Measurements from ENCODE around the gene PDE9A.

The PDE9A gene

DNA sequence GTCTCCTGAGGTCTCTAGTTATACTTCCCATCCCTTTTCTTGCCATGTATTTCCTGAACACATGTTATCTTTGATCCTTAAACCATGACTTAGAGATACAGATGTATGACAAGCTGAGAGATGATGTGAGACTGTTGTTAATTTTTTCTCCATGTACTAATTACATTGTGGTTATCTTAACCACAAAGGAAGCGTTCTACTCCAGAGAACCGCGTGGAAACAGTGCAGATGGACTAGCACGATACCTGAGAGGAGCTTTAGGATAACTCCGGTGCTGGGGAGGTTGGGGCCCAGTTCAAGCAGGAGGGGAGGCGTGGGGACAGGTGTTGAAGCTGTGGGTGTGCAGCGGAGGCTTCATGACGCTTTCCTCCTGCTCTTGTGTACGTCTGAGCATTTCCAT is 17.5 kb downstream of the PDE9A start:
- H3K79me1 ChIP-seq (ENCODE audit: low read length) = no peaks in the 10 kb centered on the region
- no CpG with 5 or more reads among the region's 9 CpGs for WGBS (ENCODE audit: extremely low coverage, insufficient coverage, insufficient read length)
- DNase-seq = no peak

DNA sequence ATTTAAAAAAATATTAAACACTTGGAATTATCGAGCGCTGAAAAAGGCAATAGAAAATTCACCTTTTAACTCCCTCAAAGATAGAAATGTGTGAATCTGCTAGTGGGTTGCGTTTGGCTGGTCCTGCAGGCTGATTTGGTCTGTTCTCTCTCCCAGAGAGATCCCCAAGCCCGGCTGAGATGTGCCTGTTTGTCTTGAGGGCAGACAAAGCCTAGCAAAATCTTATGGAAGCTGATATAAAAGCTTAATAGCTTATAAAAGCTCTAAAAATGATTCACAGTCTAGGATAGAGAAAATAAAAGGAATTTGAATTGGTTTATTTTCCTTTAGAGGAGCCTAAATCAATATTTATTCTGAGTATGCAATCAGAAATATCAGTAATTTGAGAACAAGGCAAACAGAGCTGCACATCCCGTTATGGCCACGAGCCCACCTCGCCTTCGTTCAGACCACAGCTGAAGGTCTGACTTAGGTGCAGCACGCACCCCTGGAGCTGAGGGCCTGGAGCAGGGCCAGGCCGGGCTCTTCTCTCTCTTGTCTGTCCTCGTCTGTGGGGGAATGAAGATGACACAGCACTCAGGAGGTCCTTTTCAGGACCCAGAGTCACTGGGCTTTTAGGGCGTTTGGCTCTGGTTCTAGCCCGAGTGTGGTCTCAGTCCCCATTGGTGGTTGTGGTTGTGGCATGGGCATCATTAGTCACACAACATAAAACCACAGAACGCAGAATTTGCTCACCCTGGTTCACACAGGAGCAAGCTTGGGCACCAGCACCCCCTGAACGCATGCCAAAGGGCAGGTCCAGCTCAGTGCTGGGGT is 18.6 kb downstream of the PDE9A start:
- no peak for DNase-seq
- Histone ChIP-seq H4K91ac (ENCODE audit: low read depth, low read length) (no peak overlapping the region), H2AFZ (ENCODE audit: insufficient read depth, low read length, poor library complexity) (no peak overlapping the region), H3K79me1 (ENCODE audit: low read length) (no peaks in the 10 kb centered on the region), H3K4me1 (ENCODE audit: control insufficient read depth in 1 of 2, insufficient read depth in 2 of 2, low read length in 2 of 2) (peaks cover 10 to 11% of the 10 kb centered on the region in 2 experiments), H3K23ac (ENCODE audit: low read length) (no peak overlapping the region), H4K8ac (ENCODE audit: low read depth, low read length) (no peak overlapping the region), H3K27me3 (ENCODE audit: insufficient read depth, low read length) (no peaks in the 10 kb centered on the region), H2AK5ac (ENCODE audit: low read length) (no peak overlapping the region), H2BK12ac (ENCODE audit: low read length) (no peak overlapping the region), H4K12ac (ENCODE audit: low read depth, low read length) (no peak overlapping the region), H2BK120ac (ENCODE audit: insufficient read depth, low read length, poor library complexity) (no peak overlapping the region), H3K18ac (ENCODE audit: low read length) (no peak overlapping the region), H3K4ac (ENCODE audit: low read depth, low read length) (no peak overlapping the region), H3K36me3 (ENCODE audit: control insufficient read depth in 1 of 2, insufficient read depth in 2 of 2, low read length in 2 of 2) (peaks cover 2 to 7% of the 10 kb centered on the region in 2 experiments), H3K27ac (ENCODE audit: low read depth, low read length) (no peak overlapping the region), H3K4me2 (ENCODE audit: low read length) (no peak overlapping the region), H3K9ac (ENCODE audit: low read length) (no peak overlapping the region), H3K79me2 (ENCODE audit: control insufficient read depth, insufficient read depth, low read length, poor library complexity) (no peaks in the 10 kb centered on the region), H3K9me3 (ENCODE audit: insufficient read depth, low read depth, low read length) (no peaks in the 10 kb centered on the region), H3K14ac (ENCODE audit: low read length) (no peak overlapping the region), H2BK5ac (ENCODE audit: low read depth, low read length, poor library complexity) (no peak overlapping the region), H3K4me3 (ENCODE audit: low read depth, low read length) (no peak overlapping the region)
- no CpG with 5 or more reads among the region's 15 CpGs for WGBS (ENCODE audit: extremely low coverage, insufficient coverage, insufficient read length)

More for the DNA sequence above, 17.5 kb downstream of the PDE9A start:
- no peak overlapping the region for H2AFZ ChIP-seq (ENCODE audit: insufficient read depth, low read length, poor library complexity)
- no peak overlapping the region for H3K4ac ChIP-seq (ENCODE audit: low read depth, low read length)
- H3K27ac ChIP-seq (ENCODE audit: low read depth, low read length) = no peak overlapping the region
- no peak overlapping the region for H3K4me2 ChIP-seq (ENCODE audit: low read length)
- no peak overlapping the region for H2BK5ac ChIP-seq (ENCODE audit: low read depth, low read length, poor library complexity)
- H3K79me2 ChIP-seq (ENCODE audit: control insufficient read depth, insufficient read depth, low read length, poor library complexity) = no peaks in the 10 kb centered on the region
- no peak overlapping the region for H2BK12ac ChIP-seq (ENCODE audit: low read length)
- H2BK120ac ChIP-seq (ENCODE audit: insufficient read depth, low read length, poor library complexity) = no peak overlapping the region
- peaks cover 2 to 7% of the 10 kb centered on the region in 2 experiments for H3K36me3 ChIP-seq (ENCODE audit: control insufficient read depth in 1 of 2, insufficient read depth in 2 of 2, low read length in 2 of 2)
- H3K4me3 ChIP-seq (ENCODE audit: low read depth, low read length) = no peak overlapping the region
- no peak overlapping the region for H2AK5ac ChIP-seq (ENCODE audit: low read length)
- H4K91ac ChIP-seq (ENCODE audit: low read depth, low read length) = no peak overlapping the region
- H4K8ac ChIP-seq (ENCODE audit: low read depth, low read length) = no peak overlapping the region
- no peaks in the 10 kb centered on the region for H3K27me3 ChIP-seq (ENCODE audit: insufficient read depth, low read length)
- no peak overlapping the region for H3K18ac ChIP-seq (ENCODE audit: low read length)
- H3K14ac ChIP-seq (ENCODE audit: low read length) = no peak overlapping the region
- peaks cover 2% of the 10 kb centered on the region for H3K9me3 ChIP-seq (ENCODE audit: insufficient read depth, low read depth, low read length)
- H3K9ac ChIP-seq (ENCODE audit: low read length) = no peak overlapping the region
- no peak overlapping the region for H3K23ac ChIP-seq (ENCODE audit: low read length)
- H4K12ac ChIP-seq (ENCODE audit: low read depth, low read length) = no peak overlapping the region
- H3K4me1 ChIP-seq (ENCODE audit: control insufficient read depth in 1 of 2, insufficient read depth in 2 of 2, low read length in 2 of 2) = peaks cover 10 to 11% of the 10 kb centered on the region in 2 experiments

DNA sequence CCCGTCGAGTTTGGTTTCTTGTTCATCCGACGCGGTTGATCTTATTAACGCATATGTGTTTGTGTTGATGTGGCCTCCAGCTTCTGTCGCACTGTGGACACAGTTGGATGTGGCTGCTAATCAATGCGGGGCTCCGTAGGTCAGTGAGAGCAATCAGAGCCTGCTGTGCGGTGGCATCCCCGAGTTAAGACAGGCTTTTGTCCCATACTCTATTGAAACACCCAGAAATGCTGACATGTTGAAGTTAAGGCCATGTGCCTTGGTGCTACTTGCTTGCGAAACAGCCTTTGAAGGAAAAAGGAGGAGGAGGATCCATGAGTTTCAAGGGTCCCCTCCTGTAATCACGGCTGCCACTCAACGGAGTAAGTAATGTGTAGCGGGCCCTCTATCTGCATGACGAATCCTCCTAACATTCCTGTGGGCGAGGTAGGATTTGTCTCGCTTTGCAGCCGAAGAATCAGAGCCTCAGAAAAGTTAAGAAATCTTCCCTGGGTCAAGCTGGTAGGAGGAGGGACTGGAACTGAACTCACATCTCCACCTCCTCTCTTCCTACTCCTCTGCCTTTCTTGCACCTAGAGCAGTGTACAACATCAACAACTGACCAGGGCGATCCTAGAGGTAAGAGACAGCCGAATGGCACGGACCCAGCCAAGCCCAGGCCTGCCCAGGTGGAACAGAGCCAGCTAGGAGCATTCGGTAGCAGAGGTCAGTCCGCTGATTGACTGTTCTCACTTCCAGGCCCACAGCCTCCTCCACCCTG is 19.5 kb downstream of the PDE9A start:
- WGBS (ENCODE audit: extremely low coverage, insufficient coverage, insufficient read length) = no CpG with 5 or more reads among the region's 24 CpGs
- Histone ChIP-seq H3K4ac (ENCODE audit: low read depth, low read length) (no peak overlapping the region), H3K27ac (ENCODE audit: low read depth, low read length) (no peak overlapping the region), H3K27me3 (ENCODE audit: insufficient read depth, low read length) (no peaks in the 10 kb centered on the region), H3K36me3 (ENCODE audit: control insufficient read depth in 1 of 2, insufficient read depth in 2 of 2, low read length in 2 of 2) (peaks cover 2 to 7% of the 10 kb centered on the region in 2 experiments), H2BK5ac (ENCODE audit: low read depth, low read length, poor library complexity) (no peak overlapping the region), H2AFZ (ENCODE audit: insufficient read depth, low read length, poor library complexity) (no peak overlapping the region), H3K4me3 (ENCODE audit: low read depth, low read length) (no peak overlapping the region), H4K8ac (ENCODE audit: low read depth, low read length) (no peak overlapping the region), H3K18ac (ENCODE audit: low read length) (no peak overlapping the region), H2BK12ac (ENCODE audit: low read length) (no peak overlapping the region), H3K79me2 (ENCODE audit: control insufficient read depth, insufficient read depth, low read length, poor library complexity) (no peaks in the 10 kb centered on the region), H3K79me1 (ENCODE audit: low read length) (no peaks in the 10 kb centered on the region), H3K23ac (ENCODE audit: low read length) (no peak overlapping the region), H2BK120ac (ENCODE audit: insufficient read depth, low read length, poor library complexity) (no peak overlapping the region), H3K4me1 (ENCODE audit: control insufficient read depth in 1 of 2, insufficient read depth in 2 of 2, low read length in 2 of 2) (peaks cover 13% of the 10 kb centered on the region in 2 experiments), H3K14ac (ENCODE audit: low read length) (no peak overlapping the region), H3K9ac (ENCODE audit: low read length) (no peak overlapping the region), H3K4me2 (ENCODE audit: low read length) (no peak overlapping the region), H4K91ac (ENCODE audit: low read depth, low read length) (no peak overlapping the region), H4K12ac (ENCODE audit: low read depth, low read length) (no peak overlapping the region), H2AK5ac (ENCODE audit: low read length) (no peak overlapping the region), H3K9me3 (ENCODE audit: insufficient read depth, low read depth, low read length) (no peaks in the 10 kb centered on the region)
- peak; percentile 11 to 52 for DNase-seq

DNA sequence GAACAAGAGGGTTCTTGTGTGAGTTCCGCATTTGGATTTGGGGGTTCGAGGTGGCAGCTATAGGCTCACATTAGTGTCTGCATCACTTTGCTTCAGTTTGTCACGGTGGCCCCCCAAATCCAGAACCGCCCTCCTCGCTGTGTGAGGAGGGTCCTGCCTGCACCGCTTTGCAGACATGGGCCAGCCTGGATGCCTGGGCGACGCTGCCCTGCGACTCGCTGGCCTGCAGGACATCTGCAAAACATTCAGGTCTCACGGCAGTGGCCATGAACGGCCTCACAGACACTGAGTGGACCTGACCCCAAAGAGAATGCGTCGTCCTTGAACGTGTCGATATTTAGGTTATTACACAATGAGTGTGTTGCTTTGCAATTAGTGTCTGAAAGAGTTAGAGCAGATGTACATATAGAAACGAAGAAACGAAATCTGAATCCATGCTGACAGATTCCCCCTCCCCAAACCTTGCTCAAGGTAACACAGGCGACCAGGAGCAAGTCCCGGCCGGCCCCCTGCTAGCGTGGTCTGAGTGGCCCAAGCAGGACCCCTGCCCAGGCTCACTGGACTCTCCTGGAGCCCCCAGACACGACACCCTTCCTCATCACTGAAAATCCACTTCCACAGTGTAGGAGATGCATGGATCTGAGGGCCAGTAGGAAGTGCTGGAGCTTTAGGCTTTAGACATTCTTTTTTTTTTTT is 20.4 kb downstream of the PDE9A start:
- Histone ChIP-seq H3K79me2 (ENCODE audit: control insufficient read depth, insufficient read depth, low read length, poor library complexity) (no peaks in the 10 kb centered on the region), H3K9ac (ENCODE audit: low read length) (no peak overlapping the region), H2BK5ac (ENCODE audit: low read depth, low read length, poor library complexity) (no peak overlapping the region), H3K4me1 (ENCODE audit: control insufficient read depth in 1 of 2, insufficient read depth in 2 of 2, low read length in 2 of 2) (peaks cover 16% of the 10 kb centered on the region in 2 experiments), H3K4me3 (ENCODE audit: low read depth, low read length) (no peak overlapping the region), H3K36me3 (ENCODE audit: control insufficient read depth in 1 of 2, insufficient read depth in 2 of 2, low read length in 2 of 2) (peaks cover 2 to 7% of the 10 kb centered on the region in 2 experiments), H2AK5ac (ENCODE audit: low read length) (no peak overlapping the region), H3K23ac (ENCODE audit: low read length) (no peak overlapping the region), H4K8ac (ENCODE audit: low read depth, low read length) (no peak overlapping the region), H2BK12ac (ENCODE audit: low read length) (no peak overlapping the region), H3K14ac (ENCODE audit: low read length) (no peak overlapping the region), H3K18ac (ENCODE audit: low read length) (no peak overlapping the region), H3K4ac (ENCODE audit: low read depth, low read length) (no peak overlapping the region), H3K9me3 (ENCODE audit: insufficient read depth, low read depth, low read length) (no peaks in the 10 kb centered on the region), H2BK120ac (ENCODE audit: insufficient read depth, low read length, poor library complexity) (no peak overlapping the region), H3K79me1 (ENCODE audit: low read length) (no peaks in the 10 kb centered on the region), H4K91ac (ENCODE audit: low read depth, low read length) (no peak overlapping the region), H3K27ac (ENCODE audit: low read depth, low read length) (no peak overlapping the region), H3K4me2 (ENCODE audit: low read length) (no peak overlapping the region), H2AFZ (ENCODE audit: insufficient read depth, low read length, poor library complexity) (no peak overlapping the region), H4K12ac (ENCODE audit: low read depth, low read length) (no peak overlapping the region), H3K27me3 (ENCODE audit: insufficient read depth, low read length) (no peaks in the 10 kb centered on the region)
- no peak for DNase-seq
- WGBS (ENCODE audit: extremely low coverage, insufficient coverage, insufficient read length) = no CpG with 5 or more reads among the region's 23 CpGs

All from trophoblast cell (in vitro differentiated cells and primary cell).